Endothelial cell of umbilical vein (primary cell): ENCODE measurements around the gene SHKBP1. TPM values are rescaled to one million over a fixed set of nuclear protein-coding genes. Genes with fewer than 3 reads are reported as not detected.

Experiments
- BruUV-seq: library from RNA; stranded (reverse); fragments of 400-500 nt; replicated peaks from 2 replicates; lab custom pipeline; 2021; lab: Mats Ljungman, UMichigan
- CTCF ChIA-PET: fragments of 300-600, 350-600 bp; sonication (Branson Sonifier 250); formaldehyde crosslinking; loops from one replicate; lab custom pipeline; 2021; ENCODE audit warnings: antibody characterized with exemption, inconsistent platforms; lab: Charles Lee
- POLR2A ChIA-PET: fragments of 300-600, 350-600 bp; sonication (Branson Sonifier 250); formaldehyde crosslinking; loops from one replicate; lab custom pipeline; 2021; ENCODE audit warnings: antibody characterized with exemption, inconsistent platforms; lab: Charles Lee
- DNase-seq: peaks from one replicate; pipeline ENCODE4 v3.0.0-alpha.2; 2011; ENCODE audit warnings: low read depth, low spot score
- FAIRE-seq: peaks from 2 replicates; lab custom pipeline; 2011; peaks lifted over from hg19 to GRCh38; lab: Jason Lieb, UNC
- H2AFZ ChIP-seq: 2 replicates; pipeline ENCODE4 v1.6.0; 2012; ENCODE audit warnings: low read depth, low read length, control low read depth, inconsistent platforms
- H3K27ac ChIP-seq: 2 replicates; pipeline ENCODE4 v1.5.1; 2011; ENCODE audit warnings: low read depth, mild to moderate bottlenecking, control low read depth, low read length, moderate library complexity; ENCODE audit not compliant: insufficient read depth
- H3K27me3 ChIP-seq, 2 experiments: 2 replicates each; pipeline versions ENCODE4 v1.6.0 to v1.6.1; 2011; ENCODE audit warnings: low read length in 2 of 2, mixed read lengths in 1 of 2; ENCODE audit not compliant: control insufficient read depth in 2 of 2, insufficient read depth in 2 of 2
- H3K36me3 ChIP-seq, 2 experiments: 2 replicates in 1 of 2; 3 replicates in 1 of 2; pipeline ENCODE4 v1.5.1; 2011; ENCODE audit warnings: low read length in 2 of 2, mild to moderate bottlenecking in 1 of 2, moderate library complexity in 1 of 2; ENCODE audit not compliant: control insufficient read depth in 2 of 2, insufficient read depth in 2 of 2; ENCODE audit errors: extremely low read depth in 1 of 2
- H3K4me1 ChIP-seq: 3 replicates; pipeline ENCODE4 v1.5.1; 2011; ENCODE audit warnings: mild to moderate bottlenecking, low read length; ENCODE audit not compliant: control insufficient read depth, insufficient read depth; ENCODE audit errors: extremely low read depth
- H3K4me2 ChIP-seq: 2 replicates; pipeline ENCODE4 v1.6.1; 2011; ENCODE audit warnings: low read length, control low read depth, mixed read lengths; ENCODE audit not compliant: insufficient read depth
- H3K4me3 ChIP-seq, 3 experiments: fragments of 200-600 bp in 1 of 3; sonication (generic), shearing (Covaris generic) in 1 of 3; replicated peaks in 1 of 3; 2 replicates each; pipeline ENCODE4 v1.5.1; 2011 to 2016; ENCODE audit warnings: control low read depth in 3 of 3, low read length in 3 of 3, mild to moderate bottlenecking in 2 of 3, inconsistent platforms in 1 of 3, low read depth in 1 of 3, moderate library complexity in 1 of 3; ENCODE audit not compliant: insufficient read depth in 1 of 3
- H3K79me2 ChIP-seq: 2 replicates; pipeline ENCODE4 v1.6.0; 2012; ENCODE audit warnings: low read length, inconsistent platforms; ENCODE audit not compliant: control insufficient read depth, insufficient read depth
- H3K9ac ChIP-seq: replicated peaks from 2 replicates; pipeline ENCODE3; 2011; ENCODE audit warnings: low read length, control low read depth; ENCODE audit not compliant: insufficient read depth; ENCODE audit errors: extremely low read depth
- H3K9me1 ChIP-seq: replicated peaks from 3 replicates; pipeline ENCODE4 v1.6.0; 2011; ENCODE audit warnings: mild to moderate bottlenecking, low read length; ENCODE audit not compliant: control insufficient read depth, insufficient read depth; ENCODE audit errors: extremely low read depth
- H3K9me3 ChIP-seq: replicated peaks from 2 replicates; pipeline ENCODE4 v1.5.1; 2012; ENCODE audit warnings: low read length, inconsistent platforms; ENCODE audit not compliant: control insufficient read depth, insufficient read depth
- H4K20me1 ChIP-seq: replicated peaks from 2 replicates; pipeline ENCODE3; 2011; ENCODE audit warnings: mild to moderate bottlenecking, low read length; ENCODE audit not compliant: control insufficient read depth, insufficient read depth; ENCODE audit errors: extremely low read depth
- EZH2 ChIP-seq: IDR thresholded peaks from 2 replicates; pipeline ENCODE4 v1.6.1; 2012; ENCODE audit warnings: borderline replicate concordance, low read depth, mild to moderate bottlenecking, moderate library complexity, low read length, inconsistent platforms; ENCODE audit not compliant: severe bottlenecking
- FOS ChIP-seq: IDR thresholded peaks from 2 replicates; pipeline ENCODE4 v1.6.1; 2011; ENCODE audit warnings: mild to moderate bottlenecking, low read length, moderate library complexity, borderline replicate concordance; ENCODE audit not compliant: insufficient read depth
- GATA2 ChIP-seq: IDR thresholded peaks from 2 replicates; pipeline ENCODE4 v1.7.0; 2011; ENCODE audit warnings: low read depth, mild to moderate bottlenecking, moderate library complexity, mixed read lengths, low read length; ENCODE audit not compliant: insufficient read length, insufficient read depth
- JUN ChIP-seq: IDR thresholded peaks from 2 replicates; pipeline ENCODE4 v1.6.1; 2011; ENCODE audit warnings: borderline replicate concordance, low read depth; ENCODE audit not compliant: insufficient read length, insufficient read depth
- MYC ChIP-seq: IDR thresholded peaks from one replicate; pipeline ENCODE4 v1.6.1; 2011; ENCODE audit warnings: mild to moderate bottlenecking, low read depth, low read length
- POLR2A ChIP-seq: IDR thresholded peaks from 2 replicates; pipeline ENCODE4 v1.6.1; 2012; ENCODE audit warnings: low read depth, mild to moderate bottlenecking, control low read depth, low read length
- POLR2AphosphoS5 ChIP-seq: IDR thresholded peaks from 2 replicates; pipeline ENCODE4 v1.6.1; 2012; ENCODE audit warnings: low read depth, mild to moderate bottlenecking, control low read depth, low read length, moderate library complexity; ENCODE audit not compliant: insufficient read depth
- dilution Hi-C: fragments of 300-500 bp; cut with MboI; formaldehyde crosslinking; loops from one replicate; pipeline ENCODE4 v1.15.0; 2019; ENCODE audit warnings: low sequenced_read_pairs; ENCODE audit not compliant: extremely low pct_ligation_motif_present
- intact Hi-C: fragments of 100-400 bp; cut with micrococcal nuclease; formaldehyde crosslinking; loops from one replicate; pipeline ENCODE4 v1.10.0; 2022
- polyA plus RNA-seq, 4 experiments: library from polyadenylated mRNA; depleted of rRNA in 3 of 4; stranded (reverse) in 3 of 4; unstranded in 1 of 4; fragments of >200 nt; gene quantifications; 2 replicates each; pipeline versions ENCODE4 v1.2.1 to v1.2.3, GENCODE V29; 2011 to 2012; ENCODE audit warnings: missing spikeins in 1 of 4
- total RNA-seq: library from RNA; stranded (reverse); gene quantifications from 2 replicates; pipeline ENCODE4 v1.2.3, GENCODE V29; 2021
- TF ChIP-seq, protein P1 (sequence below): IDR thresholded peaks from 2 replicates; pipeline ENCODE4 v1.6.1; 2011; ENCODE audit not compliant: insufficient read depth, insufficient read length
- TF ChIP-seq, protein P2 (sequence below), 2 donors: IDR thresholded peaks; 1 replicate in 1 of 2; 2 replicates in 1 of 2; pipeline ENCODE4 v1.5.1; 2011; ENCODE audit warnings: low read length in 2 of 2, mild to moderate bottlenecking in 2 of 2, moderate library complexity in 2 of 2, control low read depth in 1 of 2, inconsistent platforms in 1 of 2, low read depth in 1 of 2; ENCODE audit not compliant: insufficient read depth in 1 of 2; ENCODE audit errors: extremely low read depth in 1 of 2

SHKBP1 gene
- total and polyA plus RNA-seq, 2 donors (not counting 3 experiments of a cell fraction or from before 2014, with no cell fraction given) = 106 to 113 TPM

DNA sequence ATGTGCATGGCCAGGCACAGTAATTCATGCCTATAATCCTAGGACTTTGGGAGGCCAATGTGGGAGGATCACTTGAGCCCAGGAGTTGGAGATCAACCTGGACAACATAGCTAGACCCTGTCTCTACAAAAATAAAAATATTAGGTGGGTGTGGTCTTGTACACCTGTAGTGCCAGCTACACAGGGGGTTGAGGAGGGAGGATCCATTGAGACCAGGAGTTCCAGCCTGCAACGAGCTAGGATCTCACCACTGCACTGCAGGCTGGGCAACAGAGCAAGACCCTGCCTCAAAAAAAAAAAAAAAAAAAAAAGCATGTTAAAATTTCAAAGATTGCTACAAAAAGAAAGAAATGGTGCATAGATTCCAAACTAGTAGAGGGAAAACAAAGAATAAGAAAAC is 61.7 kb downstream of the SHKBP1 start:
- Histone ChIP-seq H3K9ac (no peak overlapping the region), H3K9me1 (no peaks in the 10 kb centered on the region), H3K27me3 (peaks cover 0 to 4% of the 10 kb centered on the region in 2 experiments), H3K36me3 (no peaks in the 10 kb centered on the region), H4K20me1 (no peaks in the 10 kb centered on the region), H3K27ac (no peak overlapping the region), H3K79me2 (no peaks in the 10 kb centered on the region), H3K4me2 (no peak overlapping the region), H3K4me1 (peaks cover 10% of the 10 kb centered on the region), H3K9me3 (no peaks in the 10 kb centered on the region), H2AFZ (no peak overlapping the region), H3K4me3 (no peak overlapping the region)
- TF ChIP-seq POLR2A (no peak), JUN (no peak), EZH2 (no peak), MYC (no peak), FOS (no peak), POLR2AphosphoS5 (no peak), GATA2 (no peak)
- TF ChIP-seq, protein P1, sequence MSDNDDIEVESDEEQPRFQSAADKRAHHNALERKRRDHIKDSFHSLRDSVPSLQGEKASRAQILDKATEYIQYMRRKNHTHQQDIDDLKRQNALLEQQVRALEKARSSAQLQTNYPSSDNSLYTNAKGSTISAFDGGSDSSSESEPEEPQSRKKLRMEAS = no peak
- POLR2A ChIA-PET = no interaction called here
- intact Hi-C loops (loop anchor here (10.0 kb wide), 1 partner anchor 494 kb away; no protein-coding TSS in a partner anchor), dilution Hi-C loops (no loop called here)
- FAIRE-seq = no peak
- BruUV-seq = no TSS peak
- CTCF ChIA-PET = interaction anchor here (1.0 kb wide), 2 partner anchors 36 to 333 kb away, joined by 3 read pairs; no protein-coding TSS in a partner anchor
- DNase-seq = no peak

DNA sequence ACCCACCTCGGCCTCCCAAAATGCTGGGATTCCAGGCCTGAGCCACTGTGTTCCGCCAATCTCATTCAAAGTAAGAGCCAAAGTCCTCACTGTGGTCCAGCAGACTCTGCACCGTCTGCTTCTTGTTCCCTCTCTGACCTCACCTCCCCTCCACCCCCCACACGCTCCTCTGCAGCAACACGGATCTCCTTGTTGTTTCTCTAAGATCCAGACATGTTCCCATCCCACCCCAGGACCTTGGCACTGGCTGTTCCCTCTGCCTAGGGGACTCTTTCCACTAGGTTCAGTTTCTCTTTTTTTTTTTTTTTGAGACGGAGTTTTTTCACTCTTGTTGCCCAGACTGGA is 62.9 kb downstream of the SHKBP1 start:
- Histone ChIP-seq H3K79me2 (no peaks in the 10 kb centered on the region), H3K4me3 (no peak overlapping the region), H3K4me1 (peaks cover 10% of the 10 kb centered on the region), H3K9me1 (no peaks in the 10 kb centered on the region), H3K9ac (no peak overlapping the region), H3K27me3 (peaks cover 0 to 4% of the 10 kb centered on the region in 2 experiments), H3K27ac (no peak overlapping the region), H4K20me1 (no peaks in the 10 kb centered on the region), H3K9me3 (no peaks in the 10 kb centered on the region), H3K4me2 (no peak overlapping the region), H2AFZ (no peak overlapping the region), H3K36me3 (no peaks in the 10 kb centered on the region)
- TF ChIP-seq MYC (no peak), EZH2 (no peak), GATA2 (no peak), POLR2A (no peak), FOS (no peak), JUN (no peak)
- TF ChIP-seq, protein P2, sequence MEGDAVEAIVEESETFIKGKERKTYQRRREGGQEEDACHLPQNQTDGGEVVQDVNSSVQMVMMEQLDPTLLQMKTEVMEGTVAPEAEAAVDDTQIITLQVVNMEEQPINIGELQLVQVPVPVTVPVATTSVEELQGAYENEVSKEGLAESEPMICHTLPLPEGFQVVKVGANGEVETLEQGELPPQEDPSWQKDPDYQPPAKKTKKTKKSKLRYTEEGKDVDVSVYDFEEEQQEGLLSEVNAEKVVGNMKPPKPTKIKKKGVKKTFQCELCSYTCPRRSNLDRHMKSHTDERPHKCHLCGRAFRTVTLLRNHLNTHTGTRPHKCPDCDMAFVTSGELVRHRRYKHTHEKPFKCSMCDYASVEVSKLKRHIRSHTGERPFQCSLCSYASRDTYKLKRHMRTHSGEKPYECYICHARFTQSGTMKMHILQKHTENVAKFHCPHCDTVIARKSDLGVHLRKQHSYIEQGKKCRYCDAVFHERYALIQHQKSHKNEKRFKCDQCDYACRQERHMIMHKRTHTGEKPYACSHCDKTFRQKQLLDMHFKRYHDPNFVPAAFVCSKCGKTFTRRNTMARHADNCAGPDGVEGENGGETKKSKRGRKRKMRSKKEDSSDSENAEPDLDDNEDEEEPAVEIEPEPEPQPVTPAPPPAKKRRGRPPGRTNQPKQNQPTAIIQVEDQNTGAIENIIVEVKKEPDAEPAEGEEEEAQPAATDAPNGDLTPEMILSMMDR (IDR thresholded peaks at IDR 0.05; ENCODE audit: extremely low read depth in 1 of 2, insufficient read depth in 1 of 2, low read depth in 1 of 2, low read length in 2 of 2) = no peak
- ChIA-PET POLR2A (no interaction called here), CTCF (no interaction called here)
- FAIRE-seq = no peak
- DNase-seq = no peak
- BruUV-seq = no TSS peak
- intact Hi-C loops = loop anchor here (10.0 kb wide), 1 partner anchor 495 kb away; no protein-coding TSS in a partner anchor
- dilution Hi-C loops = no loop called here
